GM21515 (cell line): Measurements from ENCODE around the gene MYO1D.
"Not testable (repeated sequence)": the region's sequence is repeated elsewhere in the genome, so short reads cannot be mapped to it uniquely, and the experiment has no call there.

Source experiments
- ATAC-seq: cut with Tn5 transposase; IDR thresholded peaks from one replicate; pipeline ENCODE4 v1.9.1; 2021; ENCODE audit not compliant: unreplicated experiment

MYO1D gene

DNA sequence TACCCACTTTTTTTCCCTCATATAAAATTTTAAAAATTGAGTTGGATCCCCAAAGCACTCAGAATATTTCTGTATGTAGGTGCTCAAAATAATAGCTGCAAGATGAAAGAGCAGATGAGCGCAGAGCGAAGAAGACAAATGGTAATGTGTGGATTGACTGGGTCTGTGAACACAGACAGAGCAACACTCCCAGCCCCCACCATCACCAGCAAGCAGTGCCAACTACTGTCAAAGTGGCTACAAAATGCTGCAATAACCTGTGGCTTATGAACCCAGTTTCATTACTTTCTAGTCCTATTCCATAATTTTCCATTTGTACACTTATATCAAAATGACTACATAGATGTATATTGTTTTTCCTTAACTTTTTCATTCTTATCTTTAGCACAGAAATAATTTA is 137.2 kb downstream of the MYO1D start:
- ATAC-seq, result no peak

DNA sequence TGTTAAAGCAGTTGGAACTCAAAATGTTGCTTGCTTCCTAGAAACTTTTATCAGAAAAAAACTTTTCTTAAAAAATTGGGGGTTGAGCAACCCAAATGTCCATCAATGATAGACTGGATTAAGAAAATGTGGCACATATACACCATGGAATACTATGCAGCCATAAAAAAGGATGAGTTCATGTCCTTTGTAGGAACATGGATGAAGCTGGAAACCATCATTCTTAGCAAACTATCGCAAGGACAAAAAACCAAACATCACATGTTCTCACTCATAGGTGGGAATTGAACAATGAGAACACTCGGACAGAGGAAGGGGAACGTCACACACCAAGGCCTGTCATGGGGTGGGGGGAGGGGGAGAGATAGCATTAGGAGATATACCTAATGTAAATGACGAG is 137.8 kb downstream of the MYO1D start:
- not testable (repeated sequence) for ATAC-seq

DNA sequence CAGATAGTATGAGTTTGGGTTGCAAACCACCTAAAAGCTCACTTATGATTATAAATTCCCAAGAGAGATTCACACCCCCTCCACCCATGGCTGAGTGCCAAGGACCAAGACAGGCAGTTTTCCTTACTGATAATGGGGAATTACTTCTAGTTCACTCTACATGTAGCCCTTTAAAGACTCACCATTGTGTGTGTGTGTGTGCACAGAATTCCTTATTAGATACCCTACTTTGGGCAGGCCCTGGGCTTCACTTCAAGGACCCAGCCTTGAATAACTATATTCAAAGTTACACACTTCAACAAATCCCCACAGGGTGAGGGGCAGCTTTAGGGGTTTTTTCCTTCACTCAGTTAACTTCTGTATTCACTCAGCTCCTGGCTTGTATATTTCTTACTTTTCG is 143.5 kb downstream of the MYO1D start:
- no peak for ATAC-seq

DNA sequence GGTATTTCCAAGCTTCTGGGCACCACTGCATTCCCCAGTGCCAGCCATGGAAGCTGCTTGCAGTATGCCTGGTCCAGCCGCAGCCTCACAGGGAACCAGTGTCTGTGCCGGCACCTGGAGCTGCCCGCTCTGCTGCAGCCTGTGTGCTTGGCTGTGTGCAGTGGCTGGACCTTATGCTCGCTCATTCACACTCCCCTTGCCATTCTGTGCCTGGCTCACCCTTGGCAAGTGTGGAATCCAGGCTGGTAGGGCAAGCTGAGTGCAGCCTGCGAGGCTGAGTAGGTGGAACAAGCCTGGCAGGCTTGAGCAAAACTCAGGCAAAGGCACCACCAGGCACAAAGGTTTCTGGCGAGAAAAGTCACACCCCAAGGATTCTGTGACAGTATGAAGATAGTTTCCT is 144.0 kb downstream of the MYO1D start:
- ATAC-seq, result no peak

DNA sequence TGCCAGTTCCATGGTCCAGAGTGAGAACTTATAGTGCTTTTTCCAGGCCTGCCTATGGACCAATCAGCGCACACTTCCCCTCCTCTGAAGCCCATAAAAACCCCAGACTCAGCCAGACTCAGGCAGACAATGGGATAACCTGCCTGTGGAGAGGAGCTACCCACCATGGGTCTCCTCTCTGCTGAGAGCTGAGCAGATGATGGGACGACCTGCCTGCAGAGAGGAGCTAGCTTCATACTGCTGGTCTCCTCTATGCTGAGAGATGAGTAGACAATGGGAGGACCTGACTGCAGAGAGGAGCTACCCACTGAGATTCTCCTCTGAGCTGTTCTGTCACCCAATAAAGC is 144.7 kb downstream of the MYO1D start:
- ATAC-seq, result no peak

DNA sequence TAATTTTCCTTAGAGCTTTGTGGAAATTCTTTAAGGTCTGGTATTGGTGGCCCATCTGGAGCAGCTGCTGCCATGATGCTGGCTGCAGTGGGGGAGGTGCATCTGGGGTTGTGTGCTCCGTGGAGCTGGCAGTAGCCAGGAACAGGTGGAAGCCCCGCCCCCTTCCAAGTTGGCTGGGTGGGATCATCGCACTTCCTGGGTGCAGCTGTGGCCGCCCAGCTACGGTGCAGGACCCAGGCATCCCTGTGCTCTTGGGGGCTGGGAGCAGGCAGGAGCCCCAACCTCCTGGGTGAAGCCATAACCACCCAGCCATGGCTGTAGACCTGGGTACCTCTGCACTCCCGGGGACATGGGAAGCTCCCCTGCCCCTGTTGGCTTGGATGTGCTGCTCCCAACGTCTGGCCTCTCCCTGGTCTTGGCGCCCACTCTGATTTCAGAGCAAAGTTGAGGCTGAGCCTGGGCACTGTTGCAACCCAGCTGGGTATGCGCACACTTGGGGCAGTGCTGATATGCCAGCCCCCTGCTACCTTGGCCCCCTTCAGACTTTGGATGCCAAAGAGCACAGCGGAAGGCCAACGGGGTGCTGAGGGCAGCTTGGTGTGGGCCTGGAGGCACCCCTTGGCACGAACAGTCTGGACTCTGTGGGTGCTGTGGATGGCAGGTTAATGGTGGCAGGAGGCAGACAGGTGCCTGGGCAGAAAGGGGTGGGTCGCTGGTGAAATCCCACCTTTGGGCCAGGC is 145.2 kb downstream of the MYO1D start:
- ATAC-seq, result no peak

DNA sequence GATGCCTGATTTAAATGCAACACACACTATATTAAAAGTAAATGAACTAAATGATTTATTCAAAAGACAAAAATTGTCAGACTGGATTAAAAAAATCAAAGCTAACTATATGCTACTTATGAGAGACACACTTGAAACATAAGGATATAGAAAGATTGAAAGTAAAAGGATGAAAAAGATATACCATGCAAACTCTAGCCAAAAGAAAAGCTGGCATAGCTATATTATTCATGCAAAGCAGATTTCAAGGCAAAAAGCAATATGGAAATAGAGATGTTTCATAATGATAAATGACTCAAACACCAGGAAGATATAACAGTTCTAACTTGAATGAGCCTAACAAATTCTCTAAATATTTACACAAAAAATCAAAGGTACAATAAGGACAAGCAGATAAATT is 149.2 kb downstream of the MYO1D start:
- no peak for ATAC-seq

DNA sequence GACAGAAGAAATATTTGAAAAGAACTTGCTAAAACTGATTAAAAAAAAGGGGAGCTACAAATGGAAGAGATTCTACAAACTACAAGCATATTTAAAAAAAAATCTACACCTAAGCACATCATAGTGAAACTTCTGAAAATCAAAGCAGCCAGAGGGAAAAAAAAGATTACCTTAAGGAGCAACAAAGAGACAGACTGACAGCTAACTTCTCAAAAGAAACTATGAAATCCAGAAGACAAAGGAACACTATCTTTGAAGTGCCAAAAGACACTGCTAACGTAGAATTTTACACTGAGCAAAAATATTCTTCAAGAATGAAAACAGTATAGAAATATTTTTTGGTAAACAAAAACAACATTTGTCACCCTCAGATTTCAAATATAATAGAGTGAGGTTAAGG is 151.2 kb downstream of the MYO1D start:
- ATAC-seq, result no peak

DNA sequence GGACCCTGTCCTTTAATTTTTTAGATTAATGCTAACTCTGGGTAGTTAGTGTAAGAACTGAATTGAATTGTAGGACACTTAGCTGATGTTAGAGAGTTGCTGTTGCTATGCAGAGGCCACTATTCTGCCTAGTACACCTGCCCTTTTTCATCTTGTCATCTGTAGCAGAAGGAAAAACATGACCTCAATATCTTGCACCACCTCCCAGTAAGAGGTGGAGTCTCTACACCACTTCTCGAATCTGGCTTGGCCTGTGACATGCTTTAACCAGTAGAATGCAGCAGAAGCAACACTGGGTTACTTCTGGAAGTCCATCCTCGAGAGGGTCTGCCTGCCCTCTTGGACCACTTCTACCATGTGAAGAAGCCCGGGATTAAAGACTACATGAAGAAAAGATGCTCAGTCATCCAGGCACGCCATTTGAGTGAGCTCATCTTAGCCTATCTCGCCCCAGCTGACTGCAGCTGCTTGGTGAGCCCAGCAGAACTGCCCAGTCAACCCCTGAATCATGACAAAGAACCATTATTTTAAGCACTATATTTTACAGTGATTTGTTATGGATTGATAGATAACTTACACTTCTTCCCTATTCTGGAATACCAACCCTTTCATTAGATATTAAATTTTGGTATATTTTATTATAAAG is 153.5 kb downstream of the MYO1D start:
- ATAC-seq, result no peak

DNA sequence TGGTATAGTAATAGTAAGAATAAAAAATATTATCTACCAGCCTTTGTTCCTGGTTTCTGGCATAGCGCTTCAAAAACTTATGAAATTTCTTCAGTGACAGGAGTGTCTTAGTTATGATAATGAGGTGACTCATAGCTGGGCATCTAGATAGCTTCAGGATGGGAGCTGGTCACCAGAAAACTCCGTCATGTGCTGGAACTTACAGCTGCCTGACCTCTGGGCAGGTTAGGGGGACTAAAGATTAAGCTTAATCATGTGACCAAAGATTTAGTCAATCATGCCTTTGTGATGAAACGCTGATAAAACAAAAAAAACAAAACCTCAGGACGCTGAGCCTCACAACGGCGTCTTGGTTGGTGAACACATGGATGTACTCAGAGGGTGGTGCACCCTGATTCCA is 154.2 kb downstream of the MYO1D start:
- ATAC-seq, result no peak

DNA sequence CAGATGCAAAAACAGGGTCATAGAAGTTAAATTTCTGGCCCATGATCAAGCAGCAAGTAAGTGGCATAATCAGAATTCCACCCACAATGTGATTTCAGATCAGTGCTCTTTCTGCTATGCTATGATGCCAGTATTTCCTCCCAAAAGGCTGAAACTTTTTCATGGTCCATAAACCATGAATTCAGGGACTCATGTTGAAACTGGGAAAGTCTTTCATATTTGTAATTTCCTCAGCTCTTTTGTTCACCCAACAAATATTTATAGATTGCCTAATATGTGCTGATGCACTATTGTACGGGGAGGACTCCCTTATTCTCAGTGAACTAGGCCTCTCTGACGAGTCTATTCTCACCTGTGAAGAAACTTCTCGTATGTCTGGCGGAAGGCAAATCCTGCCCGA is 156.3 kb downstream of the MYO1D start:
- ATAC-seq, result no peak

DNA sequence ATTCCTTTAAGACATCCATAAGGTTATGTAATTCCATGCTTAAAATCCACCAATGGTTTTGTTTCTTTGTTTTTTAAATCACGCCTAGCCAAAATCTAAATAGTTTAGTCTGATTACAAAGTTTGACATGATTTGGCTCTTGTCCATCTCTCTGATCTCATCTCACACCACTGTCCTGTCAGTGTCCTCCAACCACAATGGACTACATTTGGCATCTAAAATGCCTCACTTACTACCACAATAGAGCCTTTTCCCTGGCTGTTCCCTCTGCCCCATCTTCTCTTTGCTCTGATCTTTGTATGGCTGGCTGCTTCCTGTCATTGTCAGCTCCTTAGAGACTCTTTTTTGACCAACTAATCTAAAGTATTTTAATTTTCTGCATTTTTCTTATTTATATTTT is 157.2 kb downstream of the MYO1D start:
- no peak for ATAC-seq

DNA sequence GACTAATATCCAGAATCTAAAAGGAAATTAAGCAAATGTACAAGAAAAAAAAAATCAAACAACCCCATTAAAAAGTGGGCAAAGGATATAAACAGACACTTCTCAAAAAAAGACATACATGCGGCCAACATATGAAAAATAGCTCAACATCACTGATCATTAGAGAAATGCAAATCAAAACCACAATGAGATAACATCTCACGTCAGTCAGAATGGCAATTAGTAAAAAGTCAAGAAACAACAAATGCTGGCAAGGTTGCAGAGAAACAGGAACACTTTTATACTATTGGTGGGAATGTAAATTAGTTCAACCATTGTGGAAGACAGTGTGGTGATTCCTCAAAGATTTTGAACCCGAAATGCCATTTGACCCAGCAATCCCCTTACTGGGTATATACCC is 162.0 kb downstream of the MYO1D start:
- ATAC-seq, result not testable (repeated sequence)

DNA sequence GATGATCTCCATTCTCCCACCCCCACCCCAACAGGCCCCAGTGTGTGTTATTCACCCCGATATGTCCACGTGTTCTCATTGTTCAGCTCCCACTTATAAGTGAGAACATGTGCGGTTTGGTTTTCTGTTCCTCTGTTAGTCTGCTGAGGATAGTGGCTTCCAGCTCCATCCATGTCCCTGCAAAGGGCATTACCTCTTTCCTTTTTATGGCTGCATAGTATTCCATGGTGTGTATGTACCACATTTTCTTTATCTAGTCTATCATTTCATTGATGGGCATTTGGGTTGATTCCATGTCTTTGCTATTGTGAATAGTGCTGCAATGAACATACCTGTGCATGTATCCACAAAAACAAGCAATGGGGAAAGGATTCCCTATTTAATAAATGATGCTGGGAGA is 162.7 kb downstream of the MYO1D start:
- not testable (repeated sequence) for ATAC-seq

DNA sequence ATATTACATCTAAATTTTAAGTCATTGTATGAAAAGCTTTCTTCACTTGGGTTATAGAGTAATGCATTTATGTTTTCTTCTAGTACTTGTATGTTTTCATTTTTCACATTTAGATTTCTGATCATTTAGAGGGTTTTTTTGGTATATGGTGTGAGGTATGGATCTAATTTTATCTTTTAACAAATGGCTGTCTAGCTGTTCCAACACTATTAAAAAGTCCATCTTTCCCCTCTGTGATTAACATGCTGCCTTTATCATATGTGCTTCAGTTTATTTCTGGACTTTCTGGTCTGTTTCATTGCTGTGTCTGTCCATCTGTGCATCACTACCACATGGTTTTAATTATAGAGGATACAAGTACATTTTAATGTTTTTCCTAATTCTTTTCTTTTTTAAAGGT is 163.8 kb downstream of the MYO1D start:
- ATAC-seq, result no peak

DNA sequence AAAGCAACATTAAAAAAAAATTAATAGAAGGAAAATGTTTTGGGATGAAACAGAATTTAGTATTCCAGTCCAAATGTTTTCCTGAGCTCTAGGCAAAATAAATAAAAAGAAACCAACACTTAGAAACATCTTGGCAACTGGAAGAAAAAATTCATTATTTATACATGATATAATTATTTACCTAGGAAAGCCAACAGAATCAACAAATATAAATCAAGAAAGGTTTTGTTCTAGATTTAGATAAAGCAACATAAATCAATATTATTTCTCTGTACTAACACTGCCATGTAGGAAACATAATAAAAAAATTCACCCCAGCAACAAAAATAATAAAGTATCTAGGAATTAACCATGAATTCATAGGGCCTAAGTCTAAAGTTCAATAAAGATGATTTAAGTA is 167.4 kb downstream of the MYO1D start:
- no peak for ATAC-seq

DNA sequence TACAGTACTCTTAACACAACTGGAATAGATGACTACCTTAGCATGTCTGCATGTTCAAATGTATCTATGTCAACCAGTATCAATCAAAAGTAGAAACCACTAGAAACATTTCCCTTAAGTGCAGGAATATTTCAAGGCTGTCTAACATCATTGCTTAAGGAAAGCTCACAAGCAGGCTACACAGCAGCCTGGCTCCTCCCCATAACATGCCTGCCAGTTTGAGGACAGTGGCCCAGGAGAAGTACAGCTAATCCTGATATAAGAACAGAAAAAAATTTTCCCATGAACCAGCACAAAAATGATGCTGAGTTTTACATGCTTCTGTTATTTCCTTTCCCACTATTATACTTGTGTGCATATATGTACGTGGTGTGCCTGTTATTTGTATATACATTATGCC is 175.1 kb downstream of the MYO1D start:
- no peak for ATAC-seq

DNA sequence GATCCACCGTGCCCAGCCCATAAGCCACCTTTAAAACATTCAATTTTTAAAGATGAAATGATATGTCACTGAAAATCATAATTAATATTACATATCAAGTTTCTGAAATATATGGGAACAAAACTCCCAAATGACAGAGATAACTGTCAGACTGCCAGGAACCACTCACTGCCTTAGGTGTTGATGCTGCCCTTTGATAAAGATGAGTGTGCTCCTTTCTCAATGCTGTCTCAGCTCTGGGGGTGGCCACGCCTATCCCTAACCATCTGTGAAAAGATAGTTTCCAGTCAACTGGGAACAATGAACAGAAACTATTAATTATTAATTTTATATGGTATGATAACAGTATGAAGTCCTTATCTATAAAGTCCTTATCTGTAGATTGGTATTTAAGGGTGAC is 177.7 kb downstream of the MYO1D start:
- ATAC-seq, result no peak

DNA sequence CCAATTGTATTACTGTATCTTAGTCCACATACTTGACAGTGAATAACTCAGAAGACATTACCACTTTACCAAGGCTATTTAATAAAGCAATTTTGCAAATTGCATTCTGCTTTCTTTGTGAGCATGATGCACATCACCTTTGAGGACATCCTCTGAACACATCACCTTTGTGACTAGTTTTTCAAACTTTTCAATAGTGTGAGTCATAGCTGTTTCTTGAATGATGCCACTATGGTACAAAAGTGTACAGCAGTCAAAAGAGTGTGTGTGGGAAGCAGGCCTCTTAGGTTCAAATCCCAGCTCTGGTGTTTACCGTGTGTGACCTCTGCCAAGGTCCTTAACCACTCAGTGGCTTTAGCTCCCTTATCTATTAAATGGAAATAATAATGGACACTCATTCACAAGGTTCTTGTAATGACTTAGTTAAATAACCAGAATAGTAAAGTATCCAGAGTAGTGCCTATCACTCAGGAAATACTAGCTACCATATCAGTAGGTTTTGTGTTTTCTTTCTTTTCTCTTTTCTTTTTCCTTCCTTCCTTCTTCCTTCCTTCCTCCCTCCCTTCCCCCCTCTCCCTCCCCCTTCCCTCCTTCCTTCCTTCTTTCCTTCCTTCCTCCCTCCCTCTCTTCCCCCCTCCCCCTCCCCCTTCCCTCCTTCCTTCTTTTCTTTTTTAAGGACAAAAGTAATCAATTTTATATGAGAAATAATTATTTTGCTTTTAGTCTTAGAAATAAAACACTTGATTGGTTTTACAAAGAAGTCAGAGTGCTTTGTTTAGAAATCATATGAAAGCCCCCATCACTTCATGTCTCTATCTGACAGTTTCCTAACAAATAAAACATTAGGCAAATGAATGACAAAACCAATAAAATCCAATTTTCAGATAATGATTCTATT is 178.9 kb downstream of the MYO1D start:
- no peak for ATAC-seq

DNA sequence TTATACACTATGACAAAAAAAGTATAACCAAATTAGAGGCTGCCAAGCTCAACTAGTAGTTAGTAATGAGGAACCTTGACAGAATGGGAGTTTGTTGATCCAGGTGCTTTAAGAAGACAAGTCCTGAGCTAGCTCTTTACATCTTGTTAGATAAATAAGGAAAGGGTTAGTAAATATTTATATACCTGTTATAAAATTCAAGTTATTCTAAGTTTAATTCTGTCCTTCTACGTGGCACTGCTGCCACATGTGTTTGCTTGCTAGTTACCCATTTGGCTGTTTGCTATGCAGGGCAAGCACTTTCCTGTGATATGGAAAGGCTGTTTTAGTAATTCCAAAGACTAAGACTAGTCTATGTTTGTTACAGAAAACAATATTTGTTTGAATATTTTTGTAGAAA is 180.5 kb downstream of the MYO1D start:
- no peak for ATAC-seq

DNA sequence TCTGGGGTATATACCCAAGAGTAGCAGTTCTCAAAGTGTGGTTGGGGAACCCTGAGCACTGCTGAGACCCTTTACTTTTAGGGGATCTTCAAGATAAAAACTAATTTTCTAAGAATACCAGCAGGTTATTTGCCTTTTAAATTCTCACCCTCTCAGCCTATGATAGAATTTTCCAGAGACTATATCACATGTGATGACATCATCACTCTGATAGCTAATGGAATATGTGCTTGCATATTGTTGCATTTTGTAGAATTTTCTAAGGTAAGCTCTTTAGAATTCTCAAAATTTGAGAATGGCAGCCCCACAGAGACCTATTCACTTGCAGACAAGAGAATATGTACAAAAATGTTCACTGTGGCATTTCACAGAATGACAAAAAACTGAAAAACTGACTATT is 181.1 kb downstream of the MYO1D start:
- no peak for ATAC-seq
